Cardiac muscle cell (in vitro differentiated cells and primary cell): ENCODE results near the gene CTSC. TPM values are rescaled to one million over a fixed set of nuclear protein-coding genes. Genes with fewer than 3 reads are reported as not detected.
"Not testable (repeated sequence)": the region's sequence is repeated elsewhere in the genome, so short reads cannot be mapped to it uniquely, and the experiment has no call there.

ENCODE experiments used
- DNase-seq, 2 donors: peaks; one replicate each; pipeline versions ENCODE4 v3.0.0 to v3.0.0-alpha.2; 2010 to 2017; ENCODE audit warnings: low read depth in 1 of 2, low spot score in 1 of 2
- H3K27ac ChIP-seq: fragments of 200-600 bp; sonication (generic); 2 replicates; pipeline ENCODE4 v1.5.1; 2016
- H3K27me3 ChIP-seq: fragments of 200-600 bp; sonication (generic); 2 replicates; pipeline ENCODE4 v1.6.0; 2016; ENCODE audit warnings: control low read depth
- H3K36me3 ChIP-seq: fragments of 200-600 bp; sonication (generic); 2 replicates; pipeline ENCODE4 v1.5.1; 2016; ENCODE audit warnings: control low read depth
- H3K4me1 ChIP-seq: fragments of 200-600 bp; sonication (generic); 2 replicates; pipeline ENCODE4 v1.8.1; 2017; ENCODE audit warnings: low read depth, mild to moderate bottlenecking, mixed run types
- H3K4me3 ChIP-seq: fragments of 200-600 bp; sonication (generic); 2 replicates; pipeline ENCODE4 v1.5.1; 2016; ENCODE audit warnings: mild to moderate bottlenecking
- H3K9me3 ChIP-seq: fragments of 200-600 bp; sonication (generic); 2 replicates; pipeline ENCODE4 v1.5.1; 2017; ENCODE audit warnings: low read depth, mild to moderate bottlenecking, control low read depth
- polyA plus RNA-seq: library from polyadenylated mRNA; unstranded; fragments of >200 nt; fragmentation: Nextera tagmentation; extraction: Ambion mirVana; gene quantifications from 2 replicates; pipeline ENCODE4 v1.2.1, GENCODE V29; 2016
- total RNA-seq: library from RNA; depleted of rRNA; stranded (reverse); fragments of >200 nt; gene quantifications from 2 replicates; pipeline ENCODE4 v1.2.3, GENCODE V29; 2016
- TF ChIP-seq, protein P1 (sequence below): IDR thresholded peaks from 2 replicates; pipeline ENCODE4 v1.5.1; 2012; ENCODE audit warnings: low read depth, mild to moderate bottlenecking, low read length

The CTSC gene
- total and polyA plus RNA-seq, 2 experiments from 2014 or later, result 119 to 120 TPM

GRCh38 chr11:88326099-88326498, 11.4 kb downstream of the CTSC start:
- peaks cover 6% of the 10 kb centered on the region for H3K4me1 ChIP-seq
- TF ChIP-seq, protein P1, sequence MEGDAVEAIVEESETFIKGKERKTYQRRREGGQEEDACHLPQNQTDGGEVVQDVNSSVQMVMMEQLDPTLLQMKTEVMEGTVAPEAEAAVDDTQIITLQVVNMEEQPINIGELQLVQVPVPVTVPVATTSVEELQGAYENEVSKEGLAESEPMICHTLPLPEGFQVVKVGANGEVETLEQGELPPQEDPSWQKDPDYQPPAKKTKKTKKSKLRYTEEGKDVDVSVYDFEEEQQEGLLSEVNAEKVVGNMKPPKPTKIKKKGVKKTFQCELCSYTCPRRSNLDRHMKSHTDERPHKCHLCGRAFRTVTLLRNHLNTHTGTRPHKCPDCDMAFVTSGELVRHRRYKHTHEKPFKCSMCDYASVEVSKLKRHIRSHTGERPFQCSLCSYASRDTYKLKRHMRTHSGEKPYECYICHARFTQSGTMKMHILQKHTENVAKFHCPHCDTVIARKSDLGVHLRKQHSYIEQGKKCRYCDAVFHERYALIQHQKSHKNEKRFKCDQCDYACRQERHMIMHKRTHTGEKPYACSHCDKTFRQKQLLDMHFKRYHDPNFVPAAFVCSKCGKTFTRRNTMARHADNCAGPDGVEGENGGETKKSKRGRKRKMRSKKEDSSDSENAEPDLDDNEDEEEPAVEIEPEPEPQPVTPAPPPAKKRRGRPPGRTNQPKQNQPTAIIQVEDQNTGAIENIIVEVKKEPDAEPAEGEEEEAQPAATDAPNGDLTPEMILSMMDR, result no peak
- peaks cover 6% of the 10 kb centered on the region for H3K36me3 ChIP-seq
- H3K27me3 ChIP-seq, result no peaks in the 10 kb centered on the region
- no peak overlapping the region for H3K27ac ChIP-seq
- no peak overlapping the region for H3K4me3 ChIP-seq
- DNase-seq, result no peak
- no peaks in the 10 kb centered on the region for H3K9me3 ChIP-seq

DNA sequence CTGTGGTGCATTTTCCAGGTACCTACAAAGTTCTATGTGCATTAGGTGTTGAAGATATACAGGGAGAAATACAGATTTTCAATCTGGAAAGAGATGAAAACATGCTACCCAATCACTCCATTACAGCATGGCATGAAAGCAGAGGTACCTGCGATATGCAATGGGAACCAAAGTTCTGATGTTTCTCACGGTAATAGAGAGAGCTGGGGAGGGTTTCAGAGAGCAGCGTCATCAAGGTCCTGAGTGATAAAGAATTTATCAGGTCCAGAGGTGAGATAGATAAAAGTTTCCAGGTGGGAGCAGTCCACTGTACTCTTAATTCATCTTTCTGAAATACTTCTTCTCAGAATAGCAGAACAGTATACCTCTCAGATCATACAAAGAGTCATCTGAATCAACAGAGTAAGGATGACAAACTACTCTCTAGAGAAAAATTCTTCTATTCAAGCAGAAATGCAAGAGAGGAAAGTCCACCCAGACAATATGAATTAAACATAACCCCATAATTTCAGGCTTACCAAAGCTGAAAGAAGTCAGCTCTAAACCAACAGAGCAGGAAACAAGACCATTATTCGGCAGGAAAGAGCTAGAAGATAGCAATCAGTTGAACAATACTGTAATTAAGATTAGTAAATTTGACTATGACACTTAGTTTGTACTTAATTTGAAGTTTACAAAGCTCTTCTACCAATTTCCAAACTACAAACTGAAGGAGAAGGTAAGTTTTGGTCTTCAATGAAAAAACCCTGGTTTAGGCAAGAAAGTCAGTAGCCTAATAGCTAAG, 12.8 kb downstream of the CTSC start:
- no peaks in the 10 kb centered on the region for H3K27me3 ChIP-seq
- no peak overlapping the region for H3K4me3 ChIP-seq
- H3K36me3 ChIP-seq, result peaks cover 2% of the 10 kb centered on the region
- H3K27ac ChIP-seq, result no peak overlapping the region
- TF ChIP-seq, protein P1, result no peak
- peaks cover 6% of the 10 kb centered on the region for H3K4me1 ChIP-seq
- H3K9me3 ChIP-seq, result no peaks in the 10 kb centered on the region
- DNase-seq, result no peak

DNA sequence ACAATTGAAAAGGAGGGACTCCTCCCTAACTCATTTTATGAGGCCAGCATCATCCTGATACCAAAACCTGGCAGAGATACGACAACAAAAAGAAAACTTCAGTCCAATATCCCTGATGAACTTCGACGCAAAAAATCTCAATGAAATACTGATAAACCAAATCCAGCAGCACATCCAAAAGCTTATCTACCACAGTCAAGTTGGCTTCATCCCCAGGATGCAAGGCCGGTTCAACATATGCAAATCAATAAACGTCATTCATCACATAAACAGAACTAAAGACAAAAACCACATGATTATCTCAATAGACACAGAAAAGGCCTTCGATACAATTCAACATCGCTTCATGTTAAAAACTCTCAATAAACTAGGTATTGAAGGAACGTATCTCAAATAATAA, 14.7 kb downstream of the CTSC start:
- DNase-seq, result peak in 1 of 2 donors; percentile 55
- H3K27me3 ChIP-seq, H3K9me3 ChIP-seq, H3K36me3 ChIP-seq, H3K4me3 ChIP-seq, H3K27ac ChIP-seq, H3K4me1 ChIP-seq: not testable (repeated sequence)

DNA sequence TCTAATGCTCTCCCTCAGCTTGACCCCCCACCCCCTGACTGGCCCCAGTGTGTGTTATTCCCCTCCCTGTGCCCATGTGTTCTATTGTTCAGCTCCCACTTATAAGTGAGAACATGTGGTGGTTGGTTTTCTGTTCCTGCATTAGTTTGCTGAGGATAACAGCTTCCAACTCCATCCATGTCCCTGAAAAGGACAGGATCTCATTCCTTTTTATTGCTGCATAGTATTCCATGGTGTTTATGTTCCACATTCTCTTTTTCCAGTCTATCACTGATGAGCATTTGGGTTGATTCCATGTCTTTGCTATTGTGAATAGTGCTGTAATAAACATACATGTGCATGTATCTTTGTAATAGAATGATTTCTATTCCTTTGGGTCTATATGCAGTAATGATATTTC, 16.1 kb downstream of the CTSC start:
- not testable (repeated sequence) for H3K36me3 ChIP-seq, H3K9me3 ChIP-seq, H3K4me3 ChIP-seq, DNase-seq, H3K27ac ChIP-seq, H3K27me3 ChIP-seq, H3K4me1 ChIP-seq

- TF ChIP-seq, protein P1, result no peak
- H3K9me3 ChIP-seq, result no peaks in the 10 kb centered on the region
- peak in 1 of 2 donors; percentile 33 for DNase-seq
Measured at GRCh38 chr11:88320149-88320559, 17.4 kb downstream of the CTSC start.

GRCh38 chr11:88318017-88318416, 19.5 kb downstream of the CTSC start:
- TF ChIP-seq, protein P1, result no peak
- H3K27ac ChIP-seq, result no peak overlapping the region
- H3K4me3 ChIP-seq, result no peak overlapping the region
- H3K9me3 ChIP-seq, result no peaks in the 10 kb centered on the region
- no peaks in the 10 kb centered on the region for H3K27me3 ChIP-seq
- H3K36me3 ChIP-seq, result peaks cover 2% of the 10 kb centered on the region
- peaks cover under 1% of the 10 kb centered on the region for H3K4me1 ChIP-seq
- no peak for DNase-seq

More at GRCh38 chr11:88320149-88320559, 17.4 kb downstream of the CTSC start:
- H3K4me3 ChIP-seq, result no peak overlapping the region
- no peaks in the 10 kb centered on the region for H3K27me3 ChIP-seq
- no peaks in the 10 kb centered on the region for H3K4me1 ChIP-seq
- peaks cover 2% of the 10 kb centered on the region for H3K36me3 ChIP-seq
- no peak overlapping the region for H3K27ac ChIP-seq
